Thoracic aorta (tissue), 2 donors: ENCODE measurements around the gene SLC9A7. TPM values are rescaled to one million over a fixed set of nuclear protein-coding genes. Genes with fewer than 3 reads are reported as not detected.

ENCODE experiments used
- ATAC-seq: fragments of 150-250 bp; one replicate; pipeline ENCODE4 v1.8.0; 2017; ENCODE audit warnings: low read depth; ENCODE audit not compliant: insufficient number of reproducible peaks, low FRiP score
- DNase-seq: peaks from one replicate; pipeline ENCODE4 v3.0.0-alpha.2; 2020; ENCODE audit warnings: low spot score
- H3K27ac ChIP-seq, 2 donors: fragments of 200-600 bp; sonication (generic); 1 replicate in 1 of 2; 2 replicates in 1 of 2; pipeline ENCODE4 v1.5.1; 2016; ENCODE audit warnings: mild to moderate bottlenecking in 2 of 2, moderate library complexity in 2 of 2
- H3K27me3 ChIP-seq: fragments of 200-600 bp; sonication (generic); replicated peaks from 2 replicates; pipeline ENCODE4 v1.6.0; 2016; ENCODE audit warnings: mild to moderate bottlenecking; ENCODE audit not compliant: insufficient read depth
- H3K36me3 ChIP-seq: fragments of 200-600 bp; sonication (generic); one replicate; pipeline ENCODE4 v1.5.1; 2016
- H3K4me1 ChIP-seq, 2 donors: fragments of 200-600 bp; sonication (generic); 1 replicate in 1 of 2; 2 replicates in 1 of 2; pipeline versions ENCODE4 v1.5.1 to v1.6.0; 2016; ENCODE audit warnings: low read depth in 2 of 2, mild to moderate bottlenecking in 1 of 2; ENCODE audit not compliant: control insufficient read depth in 1 of 2
- H3K4me3 ChIP-seq: fragments of 200-600 bp; sonication (generic); 2 replicates; pipeline ENCODE4 v1.5.1; 2016; ENCODE audit warnings: mild to moderate bottlenecking
- H3K9me3 ChIP-seq: fragments of 200-600 bp; sonication (generic); 2 replicates; pipeline ENCODE4 v1.5.1; 2016
- CTCF ChIP-seq: fragments of 200-600 bp; sonication (generic); IDR thresholded peaks from one replicate; pipeline ENCODE4 v1.5.1; 2019; ENCODE audit warnings: antibody characterized with exemption
- total RNA-seq, 2 donors: library from RNA; depleted of rRNA; stranded (reverse); fragments of >200 nt; gene quantifications; one replicate each; pipeline versions ENCODE4 v1.1.0 to v1.2.3, GENCODE V29; 2016

Gene SLC9A7
- total RNA-seq, 2 donors from 2014 or later, result 6.7 to 12.2 TPM

- ATAC-seq (no peak), DNase-seq (no peak)
- peak overlapping the region; percentile 71 for H3K4me3 ChIP-seq
- peak overlapping the region in 1 of 2 donors; percentile 12 for H3K27ac ChIP-seq
- no peaks in the 10 kb centered on the region for H3K27me3 ChIP-seq
- no peaks in the 10 kb centered on the region for H3K9me3 ChIP-seq
- H3K4me1 ChIP-seq, result peaks cover 0 to 6% of the 10 kb centered on the region in 2 donors
- no peaks in the 10 kb centered on the region for H3K36me3 ChIP-seq
- no peak for TF ChIP-seq CTCF
Observed at GRCh38 chrX:46758163-46758955, 559 bp downstream of the SLC9A7 start.

GRCh38 chrX:46757593-46757992 lies 1.3 kb downstream of the SLC9A7 start:
- H3K36me3 ChIP-seq, result no peaks in the 10 kb centered on the region
- DNase-seq (no peak), ATAC-seq (no peak)
- no peak for TF ChIP-seq CTCF
- no peak overlapping the region for H3K27ac ChIP-seq
- H3K4me3 ChIP-seq, result peak overlapping the region; percentile 71
- H3K9me3 ChIP-seq, result no peaks in the 10 kb centered on the region
- no peaks in the 10 kb centered on the region for H3K27me3 ChIP-seq
- peaks cover 0 to 6% of the 10 kb centered on the region in 2 donors for H3K4me1 ChIP-seq

- Histone ChIP-seq H3K27ac (no peak overlapping the region), H3K36me3 (no peaks in the 10 kb centered on the region), H3K9me3 (no peaks in the 10 kb centered on the region), H3K4me3 (no peak overlapping the region), H3K27me3 (no peaks in the 10 kb centered on the region), H3K4me1 (peaks cover 0 to 6% of the 10 kb centered on the region in 2 donors)
- no peak for TF ChIP-seq CTCF
- DNase-seq (no peak), ATAC-seq (no peak)
Observed at GRCh38 chrX:46757052-46757451, 1.9 kb downstream of the SLC9A7 start.

- Histone ChIP-seq H3K36me3 (no peaks in the 10 kb centered on the region), H3K9me3 (no peaks in the 10 kb centered on the region), H3K4me3 (no peak overlapping the region), H3K4me1 (peaks cover 0 to 6% of the 10 kb centered on the region in 2 donors), H3K27me3 (no peaks in the 10 kb centered on the region), H3K27ac (no peak overlapping the region)
- ATAC-seq (no peak), DNase-seq (no peak)
- no peak for TF ChIP-seq CTCF
Observed at GRCh38 chrX:46755671-46756070, 3.2 kb downstream of the SLC9A7 start.

GRCh38 chrX:46754586-46755061 lies 4.3 kb downstream of the SLC9A7 start:
- DNase-seq (no peak), ATAC-seq (no peak)
- no peak overlapping the region for H3K4me3 ChIP-seq
- H3K36me3 ChIP-seq, result no peaks in the 10 kb centered on the region
- H3K27me3 ChIP-seq, result no peaks in the 10 kb centered on the region
- H3K4me1 ChIP-seq, result peaks cover 0 to 4% of the 10 kb centered on the region in 2 donors
- H3K9me3 ChIP-seq, result no peaks in the 10 kb centered on the region
- no peak for TF ChIP-seq CTCF
- no peak overlapping the region for H3K27ac ChIP-seq
